Spleen (tissue), 11 donors: ENCODE measurements around the gene WBP1L. TPM values are rescaled to one million over a fixed set of nuclear protein-coding genes. Genes with fewer than 3 reads are reported as not detected.
"Not testable (repeated sequence)": the region's sequence is repeated elsewhere in the genome, so short reads cannot be mapped to it uniquely, and the experiment has no call there.

Experiments
- DNase-seq: peaks from one replicate; pipeline ENCODE4 v3.0.0-alpha.2; 2020
- H3K27ac ChIP-seq, 8 donors: fragments of 200-600 bp; sonication (generic) in 7 of 8; 1 replicate in 4 of 8; 2 replicates in 4 of 8; pipeline versions ENCODE4 v1.5.0 to v1.8.0; 2016 to 2021; ENCODE audit warnings: inconsistent platforms in 4 of 8, mild to moderate bottlenecking in 4 of 8, moderate library complexity in 1 of 8
- H3K27me3 ChIP-seq, 7 donors: fragments of 200-600 bp; sonication (generic) in 6 of 7; replicated peaks in 1 of 7; 1 replicate in 4 of 7; 2 replicates in 3 of 7; pipeline versions ENCODE4 v1.5.0 to v1.8.0; 2016 to 2021; ENCODE audit warnings: inconsistent platforms in 3 of 7, mild to moderate bottlenecking in 1 of 7
- H3K36me3 ChIP-seq, 6 donors: fragments of 200-600 bp; sonication (generic) in 5 of 6; 1 replicate in 4 of 6; 2 replicates in 2 of 6; pipeline versions ENCODE4 v1.5.0 to v1.8.0; 2016 to 2021; ENCODE audit warnings: inconsistent platforms in 2 of 6
- H3K4me1 ChIP-seq, 6 donors: fragments of 200-600 bp; sonication (generic) in 5 of 6; 1 replicate in 3 of 6; 2 replicates in 3 of 6; pipeline versions ENCODE4 v1.5.0 to v1.8.0; 2016 to 2021; ENCODE audit warnings: inconsistent platforms in 3 of 6
- H3K4me3 ChIP-seq, 8 donors: fragments of 200-600 bp; sonication (generic) in 7 of 8; 1 replicate in 4 of 8; 2 replicates in 4 of 8; pipeline versions ENCODE4 v1.5.0 to v1.8.0; 2016 to 2021; ENCODE audit warnings: inconsistent platforms in 4 of 8, mild to moderate bottlenecking in 4 of 8, moderate library complexity in 2 of 8
- H3K9me3 ChIP-seq, 8 donors: fragments of 200-600 bp; sonication (generic) in 7 of 8; 1 replicate in 4 of 8; 2 replicates in 4 of 8; pipeline versions ENCODE4 v1.5.0 to v1.8.0; 2016 to 2021; ENCODE audit warnings: inconsistent platforms in 4 of 8
- POLR2A ChIP-seq, 3 donors: fragments of 450-650 bp; IDR thresholded peaks; one replicate each; pipeline ENCODE4 v1.5.1; 2017; ENCODE audit warnings: antibody characterized with exemption in 3 of 3, mild to moderate bottlenecking in 1 of 3
- POLR2AphosphoS5 ChIP-seq, 3 donors: sonication (generic); formaldehyde crosslinking; IDR thresholded peaks; one replicate each; pipeline ENCODE4 v1.5.1; 2017; ENCODE audit warnings: antibody characterized with exemption in 3 of 3
- WGBS, 5 donors: extraction: QIAGEN DNeasy Blood & Tissue Kit in 3 of 5; methylation state at CpG; one replicate each; pipeline versions ENCODE4 v1.1.5 to v1.1.7; 2013 to 2018; 5-methylcytosine and 5-hydroxymethylcytosine counted together
- intact Hi-C: fragments of 100-400 bp; cut with DNase I; formaldehyde crosslinking; loops from one replicate; pipeline ENCODE4 v1.15.0; 2023; ENCODE audit warnings: low total_unique reads
- polyA plus RNA-seq, 3 donors: library from polyadenylated mRNA; stranded (reverse); fragments of 200-250 nt; gene quantifications; one replicate each; pipeline ENCODE4 v1.2.1, GENCODE V29; 2013
- total RNA-seq, 7 donors: library from RNA; depleted of rRNA in 3 of 7; stranded (reverse); fragments of >200 nt in 3 of 7; fragmentation: NEBNext Ultra II Directional in 4 of 7; extraction: Animal tissue kit (Norgen Biotek cat#: 25700) in 4 of 7; gene quantifications; one replicate each; pipeline versions ENCODE4 v1.1.0 to v1.2.1, GENCODE V29; 2016 to 2021
- TF ChIP-seq, protein P1 (sequence below), 11 experiments: fragments of 200-600 bp in 7 of 11; fragments of 450-650 bp in 4 of 11; sonication (generic) in 4 of 11; IDR thresholded peaks in 8 of 11; conservative IDR thresholded peaks in 3 of 11; 1 replicate in 7 of 11; 2 replicates in 4 of 11; pipeline versions ENCODE4 v1.4.0 to v1.8.0; 2016 to 2021; ENCODE audit warnings: antibody characterized with exemption in 11 of 11, inconsistent platforms in 4 of 11, mild to moderate bottlenecking in 1 of 11
- donor health status: healthy with polysubstance abuse.
- donor health status: DM: no; HTN: no; CAD: no; lungs with moderate emphysema.
- donor health status: DM: no; HTN: no; CAD: no.
- donor health status: Bipolar disorder and iron deficiency.
- donor health status: healthy.
- donor health status: DM: no; HTN: no; CAD: no.
- donor health status: DM: yes; HTN: yes; CAD: no.

The WBP1L gene
- total and polyA plus RNA-seq, 10 donors: 15.9 to 149 (median 49.2) TPM

DNA sequence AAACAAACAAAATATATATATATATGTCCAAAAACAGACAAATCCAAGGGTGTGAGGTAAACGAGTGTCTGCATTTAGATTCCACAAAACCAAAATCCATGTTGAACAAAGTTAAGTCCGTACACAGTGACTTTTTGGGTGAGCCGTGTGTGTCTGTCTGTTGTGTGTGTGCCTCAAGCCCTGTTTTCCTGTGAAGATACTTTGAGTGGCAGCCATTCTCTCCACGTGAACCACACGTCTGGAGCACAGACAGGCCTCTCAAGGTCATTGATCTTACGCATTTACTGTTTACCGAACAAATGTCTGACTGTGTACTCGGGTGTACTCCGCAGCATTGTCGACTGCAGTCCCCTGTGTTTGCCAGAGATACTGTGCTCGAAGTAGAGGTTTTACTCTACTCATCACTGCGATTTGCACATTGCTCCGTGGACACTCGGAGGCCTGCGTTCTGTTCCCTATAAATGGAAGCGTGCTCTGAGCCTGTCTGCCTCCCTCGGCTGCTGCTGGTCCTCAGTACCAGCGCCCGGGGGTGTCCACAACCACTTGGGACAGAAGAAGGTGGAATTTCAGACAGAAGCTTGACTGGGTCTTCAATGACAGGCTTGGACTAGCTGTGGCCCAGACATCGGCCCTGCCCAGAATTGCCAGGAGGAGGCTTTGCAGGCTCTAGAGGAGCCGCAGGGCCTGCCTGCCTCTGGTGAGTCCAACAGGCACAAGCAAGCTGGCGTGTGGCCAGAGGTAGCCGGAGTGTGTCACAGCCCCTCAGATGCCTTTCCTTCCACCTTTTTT lies 71.3 kb downstream of the WBP1L start:
- Histone ChIP-seq H3K4me3 (no peak overlapping the region), H3K36me3 (peaks cover 0 to 57% (median 45%) of the 10 kb centered on the region in 6 donors), H3K4me1 (peaks cover 8 to 92% (median 49%) of the 10 kb centered on the region in 6 donors), H3K9me3 (no peaks in the 10 kb centered on the region), H3K27ac (peak overlapping the region; percentile 69 to 91 (median 86)), H3K27me3 (no peaks in the 10 kb centered on the region)
- 81 to 86% (median 85%) methylated on average over 23 of the region's 23 CpGs for WGBS, 5 donors
- TF ChIP-seq, protein P1, sequence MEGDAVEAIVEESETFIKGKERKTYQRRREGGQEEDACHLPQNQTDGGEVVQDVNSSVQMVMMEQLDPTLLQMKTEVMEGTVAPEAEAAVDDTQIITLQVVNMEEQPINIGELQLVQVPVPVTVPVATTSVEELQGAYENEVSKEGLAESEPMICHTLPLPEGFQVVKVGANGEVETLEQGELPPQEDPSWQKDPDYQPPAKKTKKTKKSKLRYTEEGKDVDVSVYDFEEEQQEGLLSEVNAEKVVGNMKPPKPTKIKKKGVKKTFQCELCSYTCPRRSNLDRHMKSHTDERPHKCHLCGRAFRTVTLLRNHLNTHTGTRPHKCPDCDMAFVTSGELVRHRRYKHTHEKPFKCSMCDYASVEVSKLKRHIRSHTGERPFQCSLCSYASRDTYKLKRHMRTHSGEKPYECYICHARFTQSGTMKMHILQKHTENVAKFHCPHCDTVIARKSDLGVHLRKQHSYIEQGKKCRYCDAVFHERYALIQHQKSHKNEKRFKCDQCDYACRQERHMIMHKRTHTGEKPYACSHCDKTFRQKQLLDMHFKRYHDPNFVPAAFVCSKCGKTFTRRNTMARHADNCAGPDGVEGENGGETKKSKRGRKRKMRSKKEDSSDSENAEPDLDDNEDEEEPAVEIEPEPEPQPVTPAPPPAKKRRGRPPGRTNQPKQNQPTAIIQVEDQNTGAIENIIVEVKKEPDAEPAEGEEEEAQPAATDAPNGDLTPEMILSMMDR (IDR thresholded peaks at IDR 0.05 in 8 of 11, conservative IDR thresholded peaks at IDR 0.05 in 3 of 11): no peak
- TF ChIP-seq POLR2AphosphoS5 (IDR thresholded peaks at IDR 0.05) (peak in 1 of 3 donors; percentile 37), POLR2A (IDR thresholded peaks at IDR 0.05) (no peak)
- peak; percentile 79 for DNase-seq
- intact Hi-C loops: no loop called here

DNA sequence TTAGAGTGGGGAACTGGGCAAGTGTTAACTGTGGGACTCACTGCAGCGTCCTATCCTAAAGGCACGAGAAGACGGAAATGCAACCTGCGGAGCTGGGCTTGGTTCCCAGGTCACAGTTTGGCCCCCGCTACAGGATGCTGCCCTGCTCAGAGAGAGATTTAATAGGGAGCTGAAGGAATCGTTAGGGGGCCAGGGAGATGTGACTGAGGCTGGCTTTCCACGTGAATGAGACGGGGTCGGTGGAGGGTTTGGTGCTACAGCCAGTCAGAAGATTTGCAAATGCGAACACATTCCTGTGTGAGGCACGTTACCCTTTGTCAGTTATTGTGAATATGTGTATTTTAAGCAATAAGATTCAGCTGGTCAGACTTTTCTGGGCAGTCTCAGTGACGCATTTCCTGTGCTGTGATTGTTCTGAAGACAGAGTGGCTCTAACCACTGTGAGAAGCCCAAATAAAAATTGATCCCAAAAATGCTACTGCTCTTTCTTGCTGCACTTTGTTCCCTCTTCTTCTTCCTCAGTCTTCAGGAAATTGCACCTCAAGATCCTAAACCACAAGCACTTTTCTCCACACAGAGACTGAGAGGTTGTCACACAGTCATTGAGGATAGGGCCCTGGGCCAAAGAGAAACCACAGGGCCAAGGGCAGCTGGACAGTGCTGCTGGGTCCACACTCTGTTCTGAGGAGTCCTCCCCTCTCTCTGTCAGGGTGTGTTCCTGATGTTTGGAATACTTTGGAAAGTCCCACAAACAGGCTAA lies 72.2 kb downstream of the WBP1L start:
- WGBS, 5 donors: 46 to 63% (median 54%) methylated on average over 12 of the region's 12 CpGs
- H3K4me3 ChIP-seq: peak overlapping the region in 1 of 8 donors; percentile 32
- intact Hi-C loops: no loop called here
- H3K4me1 ChIP-seq: peaks cover 8 to 89% (median 48%) of the 10 kb centered on the region in 6 donors
- no peaks in the 10 kb centered on the region for H3K27me3 ChIP-seq
- peak overlapping the region; percentile 69 to 91 (median 86) for H3K27ac ChIP-seq
- no peak for DNase-seq
- H3K9me3 ChIP-seq: no peaks in the 10 kb centered on the region
- TF ChIP-seq POLR2AphosphoS5 (IDR thresholded peaks at IDR 0.05) (peak in 2 of 3 donors; percentile 37 to 81), POLR2A (IDR thresholded peaks at IDR 0.05) (no peak)
- H3K36me3 ChIP-seq: peaks cover 0 to 49% (median 41%) of the 10 kb centered on the region in 6 donors

DNA sequence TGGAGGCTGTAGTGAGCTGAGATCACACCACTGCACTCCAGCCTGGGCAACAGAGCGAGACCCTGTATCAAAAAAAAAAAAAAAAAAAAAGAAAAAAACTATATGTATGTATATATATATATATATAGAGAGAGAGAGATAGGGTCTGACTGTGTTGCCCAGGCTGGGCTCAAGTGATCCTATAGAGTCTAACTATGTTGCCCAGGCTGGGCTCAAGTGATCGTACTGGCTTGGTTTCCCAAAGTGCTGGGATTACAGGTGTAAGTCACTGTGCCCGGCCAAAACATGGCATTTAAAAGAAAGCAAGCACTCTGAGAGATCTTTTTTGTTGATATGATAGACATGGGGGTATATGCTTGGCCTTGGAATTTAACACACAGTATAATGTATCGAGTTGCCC lies 73.4 kb downstream of the WBP1L start:
- no peak for DNase-seq
- no peak overlapping the region for H3K4me3 ChIP-seq
- peaks cover 0 to 37% (median 29%) of the 10 kb centered on the region in 6 donors for H3K36me3 ChIP-seq
- peaks cover 8 to 77% (median 40%) of the 10 kb centered on the region in 6 donors for H3K4me1 ChIP-seq
- H3K27me3 ChIP-seq: no peaks in the 10 kb centered on the region
- intact Hi-C loops: no loop called here
- no peaks in the 10 kb centered on the region for H3K9me3 ChIP-seq
- H3K27ac ChIP-seq: peak overlapping the region in 7 of 8 donors; percentile 79 to 91 (median 86)
- TF ChIP-seq POLR2AphosphoS5 (IDR thresholded peaks at IDR 0.05) (no peak), POLR2A (IDR thresholded peaks at IDR 0.05) (no peak)
- TF ChIP-seq, protein P1 (IDR thresholded peaks at IDR 0.05 in 8 of 11, conservative IDR thresholded peaks at IDR 0.05 in 3 of 11): no peak
- 87 to 99% (median 99%) methylated on average over 3 to 4 of the region's 4 CpGs for WGBS, 5 donors

DNA sequence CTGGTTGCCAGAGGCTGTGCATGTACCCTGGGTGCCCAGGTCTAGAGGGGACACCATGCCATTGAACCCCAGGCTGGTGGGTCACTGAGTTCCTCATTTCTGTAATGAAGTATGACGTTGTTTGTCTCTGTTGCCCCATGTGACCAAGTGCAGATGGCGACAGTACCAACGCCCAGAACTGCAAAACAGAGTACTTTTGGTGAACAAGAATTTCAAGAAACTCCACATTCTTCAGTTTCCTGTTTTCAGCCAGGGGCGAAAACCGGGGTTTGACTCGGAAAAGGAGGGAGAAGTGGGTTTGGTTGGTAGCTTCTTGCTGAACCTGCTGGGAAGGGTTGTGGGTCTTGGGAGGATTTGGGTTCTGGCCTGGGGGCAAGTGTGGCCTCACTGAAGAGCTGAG lies 75.3 kb downstream of the WBP1L start:
- Histone ChIP-seq H3K4me1 (peaks cover 8 to 58% (median 28%) of the 10 kb centered on the region in 6 donors), H3K27ac (peak overlapping the region in 7 of 8 donors; percentile 41 to 88 (median 74)), H3K36me3 (peaks cover 0 to 19% (median 11%) of the 10 kb centered on the region in 6 donors), H3K4me3 (no peak overlapping the region), H3K27me3 (no peaks in the 10 kb centered on the region), H3K9me3 (no peaks in the 10 kb centered on the region)
- TF ChIP-seq POLR2AphosphoS5 (IDR thresholded peaks at IDR 0.05): peak in 1 of 3 donors; percentile 70
- TF ChIP-seq, protein P1 (IDR thresholded peaks at IDR 0.05 in 8 of 11, conservative IDR thresholded peaks at IDR 0.05 in 3 of 11): no peak
- no peak for TF ChIP-seq POLR2A (IDR thresholded peaks at IDR 0.05)
- DNase-seq: no peak
- intact Hi-C loops: no loop called here
- WGBS, 5 donors: 28 to 56% (median 38%) methylated on average over 6 of the region's 6 CpGs

DNA sequence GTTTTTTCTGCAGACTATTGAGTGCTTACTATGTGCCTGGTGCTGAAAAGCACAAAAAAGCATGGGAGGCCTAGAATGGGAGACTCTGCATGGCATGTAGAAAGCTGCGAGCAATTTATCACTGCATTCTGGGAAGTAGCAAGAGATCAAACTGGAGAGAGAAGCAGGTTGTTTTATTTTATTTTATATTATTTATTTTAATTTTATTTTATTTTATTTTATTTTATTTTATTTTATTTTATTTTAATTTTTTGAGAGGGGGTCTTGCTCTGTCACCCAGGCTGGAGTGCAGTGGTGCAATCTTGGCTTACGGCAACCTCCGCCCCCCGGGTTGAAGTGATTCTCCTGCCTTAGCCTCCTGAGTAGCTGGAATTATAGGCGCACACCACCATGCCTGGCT lies 76.3 kb downstream of the WBP1L start:
- H3K9me3 ChIP-seq, H3K4me3 ChIP-seq, H3K27me3 ChIP-seq, intact Hi-C loops, DNase-seq, H3K36me3 ChIP-seq: not testable (repeated sequence)
- WGBS, 5 donors: 93 to 100% (median 98%) methylated on average over 5 of the region's 5 CpGs
- Histone ChIP-seq H3K27ac (peak overlapping the region in 3 of 8 donors; percentile 86 to 88 (median 86)), H3K4me1 (peaks cover 8 to 49% (median 19%) of the 10 kb centered on the region in 6 donors)
